Fibroblast of lung (primary cell): ENCODE results near the gene COL2A1.

Source experiments
- CTCF ChIP-seq, 2 donors: IDR thresholded peaks in 1 of 2; conservative IDR thresholded peaks in 1 of 2; 1 replicate in 1 of 2; 2 replicates in 1 of 2; pipeline ENCODE4 v1.5.1; 2011 to 2012; ENCODE audit warnings: low read length in 2 of 2, control low read depth in 1 of 2, inconsistent platforms in 1 of 2, low read depth in 1 of 2, mild to moderate bottlenecking in 1 of 2
- EZH2 ChIP-seq: IDR thresholded peaks from 2 replicates; pipeline ENCODE4 v1.5.1; 2012; ENCODE audit warnings: low read length, control low read depth, mild to moderate bottlenecking; ENCODE audit errors: missing control alignments

DNA sequence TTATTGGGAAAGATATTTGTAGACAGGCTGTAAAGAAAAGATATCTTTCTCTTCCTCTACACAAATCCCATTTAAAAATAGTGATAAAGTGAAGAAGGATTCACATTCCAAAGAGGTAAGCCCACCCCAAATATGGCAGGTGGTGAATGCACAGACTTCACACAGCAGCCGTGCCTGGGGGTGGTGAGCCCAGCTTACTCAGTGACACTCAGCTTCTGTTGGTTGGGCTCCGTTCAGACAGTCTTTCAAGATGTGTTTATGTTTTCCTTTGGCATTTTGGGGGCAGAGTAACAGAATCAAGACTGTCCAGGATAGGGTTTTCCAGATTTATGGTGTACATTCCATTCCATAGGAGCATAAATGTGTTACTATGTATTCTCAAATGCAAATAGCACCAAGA lies 4.1 kb upstream of the COL2A1 start:
- TF ChIP-seq CTCF (conservative IDR thresholded peaks at IDR 0.05 in 1 of 2, IDR thresholded peaks at IDR 0.05 in 1 of 2; ENCODE audit: low read depth in 1 of 2, low read length in 2 of 2) (no peak), EZH2 (no peak)
